MCF 10A (cell line): ENCODE data around the gene PTPRN2. TPM values are rescaled to one million over a fixed set of nuclear protein-coding genes. Genes with fewer than 3 reads are reported as not detected.

Experiments used
- BruUV-seq: library from RNA; stranded (reverse); fragments of 400-500 nt; replicated peaks from 2 replicates; lab custom pipeline; 2021; lab: Mats Ljungman, UMichigan
- CTCF ChIA-PET: fragments of 300-600 bp; sonication (Branson Sonifier 250); formaldehyde crosslinking; extraction: SDS; loops from one replicate; lab custom pipeline; 2021; ENCODE audit warnings: antibody characterized with exemption, inconsistent platforms; lab: Yijun Ruan, JAX
- POLR2A ChIA-PET: fragments of 300-600, 350-650 bp; sonication (Branson Sonifier 250); formaldehyde crosslinking; extraction: SDS; loops from one replicate; lab custom pipeline; 2020; ENCODE audit warnings: antibody characterized with exemption, inconsistent platforms; lab: Yijun Ruan, JAX
- DNase-seq: peaks from one replicate; pipeline ENCODE4 v3.0.0-alpha.2; 2018; ENCODE audit not compliant: unreplicated experiment
- H3K27ac Mint-ChIP-seq: one replicate; pipeline ENCODE4 v1.8.0; 2022; ENCODE audit warnings: mild to moderate bottlenecking, low read depth, mixed read lengths; ENCODE audit not compliant: unreplicated experiment
- H3K27me3 Mint-ChIP-seq: one replicate; pipeline ENCODE4 v1.8.0; 2022; ENCODE audit warnings: mixed read lengths; ENCODE audit not compliant: insufficient read depth, unreplicated experiment
- H3K36me3 Mint-ChIP-seq: one replicate; pipeline ENCODE4 v1.8.0; 2022; ENCODE audit warnings: mild to moderate bottlenecking, moderate library complexity, mixed read lengths; ENCODE audit not compliant: insufficient read depth, unreplicated experiment
- H3K4me1 Mint-ChIP-seq: one replicate; pipeline ENCODE4 v1.8.0; 2022; ENCODE audit warnings: mixed read lengths; ENCODE audit not compliant: insufficient read depth, unreplicated experiment
- H3K4me3 Mint-ChIP-seq: one replicate; pipeline ENCODE4 v1.8.0; 2022; ENCODE audit warnings: mild to moderate bottlenecking, moderate library complexity, mixed read lengths; ENCODE audit not compliant: unreplicated experiment
- H3K9me3 Mint-ChIP-seq: one replicate; pipeline ENCODE4 v1.8.0; 2022; ENCODE audit warnings: mixed read lengths; ENCODE audit not compliant: unreplicated experiment
- intact Hi-C: fragments of 100-400 bp; cut with micrococcal nuclease; formaldehyde crosslinking; loops from 2 replicates; pipeline ENCODE4 v1.14.1; 2022
- total RNA-seq: library from RNA; stranded (reverse); gene quantifications from 2 replicates; pipeline ENCODE4 v1.2.3, GENCODE V29; 2022
- TF ChIP-seq, protein P1 (sequence below): fragments of 200-600 bp; IDR thresholded peaks from one replicate; pipeline ENCODE4 v1.8.0; 2022; ENCODE audit warnings: antibody characterized with exemption, mild to moderate bottlenecking; ENCODE audit not compliant: unreplicated experiment

PTPRN2 gene
- total RNA-seq, 1 experiment from 2014 or later, result 4.5 TPM

DNA sequence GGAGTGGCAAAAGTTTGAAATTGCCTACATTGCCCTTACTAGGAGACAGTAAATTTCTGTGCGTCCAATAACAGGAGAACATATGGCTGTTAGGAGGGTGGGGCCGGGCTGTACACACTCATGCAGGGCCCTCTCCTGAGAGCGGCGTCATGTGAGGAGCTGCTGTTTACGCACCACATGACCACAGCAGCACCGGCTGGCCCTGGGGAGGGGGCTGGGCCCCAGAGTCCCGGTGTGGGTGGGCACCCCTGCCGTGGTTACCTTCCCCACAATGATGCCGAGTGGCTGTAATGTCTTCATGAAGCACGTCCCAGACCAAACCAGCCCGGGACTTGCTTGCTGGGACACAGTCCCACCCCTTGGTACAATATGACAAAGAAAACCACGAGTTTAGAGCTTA, 942.1 kb downstream of the PTPRN2 start:
- intact Hi-C loops, result no loop called here
- no TSS peak for BruUV-seq
- H3K27ac Mint-ChIP-seq, result no peak overlapping the region
- POLR2A ChIA-PET, result no interaction called here
- peaks cover 5% of the 10 kb centered on the region for H3K36me3 Mint-ChIP-seq
- peaks cover 10% of the 10 kb centered on the region for H3K9me3 Mint-ChIP-seq
- no peaks in the 10 kb centered on the region for H3K4me1 Mint-ChIP-seq
- no peak for DNase-seq
- TF ChIP-seq, protein P1, sequence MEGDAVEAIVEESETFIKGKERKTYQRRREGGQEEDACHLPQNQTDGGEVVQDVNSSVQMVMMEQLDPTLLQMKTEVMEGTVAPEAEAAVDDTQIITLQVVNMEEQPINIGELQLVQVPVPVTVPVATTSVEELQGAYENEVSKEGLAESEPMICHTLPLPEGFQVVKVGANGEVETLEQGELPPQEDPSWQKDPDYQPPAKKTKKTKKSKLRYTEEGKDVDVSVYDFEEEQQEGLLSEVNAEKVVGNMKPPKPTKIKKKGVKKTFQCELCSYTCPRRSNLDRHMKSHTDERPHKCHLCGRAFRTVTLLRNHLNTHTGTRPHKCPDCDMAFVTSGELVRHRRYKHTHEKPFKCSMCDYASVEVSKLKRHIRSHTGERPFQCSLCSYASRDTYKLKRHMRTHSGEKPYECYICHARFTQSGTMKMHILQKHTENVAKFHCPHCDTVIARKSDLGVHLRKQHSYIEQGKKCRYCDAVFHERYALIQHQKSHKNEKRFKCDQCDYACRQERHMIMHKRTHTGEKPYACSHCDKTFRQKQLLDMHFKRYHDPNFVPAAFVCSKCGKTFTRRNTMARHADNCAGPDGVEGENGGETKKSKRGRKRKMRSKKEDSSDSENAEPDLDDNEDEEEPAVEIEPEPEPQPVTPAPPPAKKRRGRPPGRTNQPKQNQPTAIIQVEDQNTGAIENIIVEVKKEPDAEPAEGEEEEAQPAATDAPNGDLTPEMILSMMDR, result no peak
- no peak overlapping the region for H3K4me3 Mint-ChIP-seq
- CTCF ChIA-PET, result no interaction called here
- H3K27me3 Mint-ChIP-seq, result no peaks in the 10 kb centered on the region

DNA sequence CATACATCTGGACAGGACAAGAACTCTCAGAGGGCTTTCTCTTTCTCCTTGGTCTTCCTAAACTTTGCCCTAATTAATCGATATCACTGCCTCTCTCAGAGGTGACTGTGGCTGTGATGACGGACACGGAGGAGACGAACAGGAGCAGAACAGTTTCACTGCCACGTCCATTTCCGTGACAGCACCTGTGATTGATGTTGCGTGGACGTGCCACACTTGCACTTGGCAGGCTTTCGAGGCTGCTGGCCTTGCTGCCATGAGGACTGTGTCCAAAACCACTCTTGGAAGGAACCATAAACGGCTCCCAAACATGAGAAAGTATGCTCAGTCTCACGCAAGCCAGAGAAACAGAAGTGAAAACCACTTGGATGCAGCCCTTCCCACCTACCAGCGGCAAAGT, 942.7 kb downstream of the PTPRN2 start:
- no peaks in the 10 kb centered on the region for H3K4me1 Mint-ChIP-seq
- H3K36me3 Mint-ChIP-seq, result no peaks in the 10 kb centered on the region
- ChIA-PET CTCF (no interaction called here), POLR2A (no interaction called here)
- no peaks in the 10 kb centered on the region for H3K27me3 Mint-ChIP-seq
- TF ChIP-seq, protein P1, result no peak
- BruUV-seq, result no TSS peak
- intact Hi-C loops, result no loop called here
- H3K4me3 Mint-ChIP-seq, result no peak overlapping the region
- peaks cover 16% of the 10 kb centered on the region for H3K9me3 Mint-ChIP-seq
- no peak for DNase-seq
- H3K27ac Mint-ChIP-seq, result no peak overlapping the region

DNA sequence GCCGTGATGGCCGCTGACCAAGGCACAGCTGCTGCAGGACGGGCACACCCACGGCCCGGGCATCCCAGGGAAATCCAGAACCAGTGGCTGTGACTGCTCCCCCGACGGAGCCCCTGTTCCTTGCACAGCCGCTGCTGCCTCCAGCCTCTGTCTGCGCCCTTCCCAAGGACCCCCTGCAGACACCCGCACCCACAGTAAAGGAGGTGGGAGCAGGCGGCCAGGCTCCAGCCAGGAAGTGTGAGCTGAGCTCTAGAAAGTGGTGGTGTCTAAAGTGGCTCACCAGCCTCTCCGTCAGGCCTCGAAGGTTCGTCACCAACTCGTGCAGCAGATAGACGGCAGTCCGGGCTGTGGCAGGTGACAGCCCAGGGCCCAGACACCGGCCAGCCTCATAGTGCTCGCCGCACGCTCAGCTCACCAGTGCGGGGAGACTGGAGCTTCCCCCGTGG, 944.1 kb downstream of the PTPRN2 start:
- DNase-seq, result no peak
- intact Hi-C loops, result no loop called here
- TF ChIP-seq, protein P1, result no peak
- no peaks in the 10 kb centered on the region for H3K36me3 Mint-ChIP-seq
- POLR2A ChIA-PET, result no interaction called here
- peaks cover 9% of the 10 kb centered on the region for H3K27me3 Mint-ChIP-seq
- H3K4me1 Mint-ChIP-seq, result no peaks in the 10 kb centered on the region
- BruUV-seq, result no TSS peak
- CTCF ChIA-PET, result no interaction called here
- H3K27ac Mint-ChIP-seq, result no peak overlapping the region
- H3K9me3 Mint-ChIP-seq, result peaks cover 26% of the 10 kb centered on the region
- no peak overlapping the region for H3K4me3 Mint-ChIP-seq

DNA sequence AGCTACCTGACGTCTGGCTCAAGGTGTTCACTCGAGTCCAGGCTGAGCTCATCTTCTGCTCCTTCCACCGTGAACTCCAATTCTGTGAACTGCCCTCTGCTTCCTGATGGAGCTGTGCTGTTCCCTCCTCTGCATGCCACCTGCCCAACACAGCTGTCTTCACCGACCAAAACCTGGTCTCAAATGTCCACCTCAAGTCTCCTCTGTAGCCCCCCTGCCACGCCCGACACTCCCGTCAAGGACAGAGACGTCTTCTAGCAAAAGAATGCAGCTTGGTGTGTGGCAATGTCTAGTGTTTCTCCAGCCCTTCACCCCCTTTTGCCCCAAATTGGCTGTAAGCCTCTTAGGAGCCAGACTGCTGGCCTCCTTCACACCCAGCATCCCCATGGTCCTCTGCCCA, 945.8 kb downstream of the PTPRN2 start:
- intact Hi-C loops, result no loop called here
- Mint-ChIP-seq H3K4me3 (no peak overlapping the region), H3K4me1 (no peaks in the 10 kb centered on the region), H3K36me3 (no peaks in the 10 kb centered on the region), H3K27ac (no peak overlapping the region), H3K27me3 (peaks cover 23% of the 10 kb centered on the region), H3K9me3 (peaks cover 26% of the 10 kb centered on the region)
- ChIA-PET POLR2A (no interaction called here), CTCF (no interaction called here)
- DNase-seq, result no peak
- TF ChIP-seq, protein P1, result no peak
- BruUV-seq, result no TSS peak
